ENCODE results near the gene H1-8.

Gene H1-8

GRCh38 chr3:129564981-129565644, 22.1 kb downstream of the H1-8 start:
- no peak for DNase-seq (ENCODE audit: extremely low spot score, insufficient read length, low read depth)
- FAIRE-seq: no peak

DNA sequence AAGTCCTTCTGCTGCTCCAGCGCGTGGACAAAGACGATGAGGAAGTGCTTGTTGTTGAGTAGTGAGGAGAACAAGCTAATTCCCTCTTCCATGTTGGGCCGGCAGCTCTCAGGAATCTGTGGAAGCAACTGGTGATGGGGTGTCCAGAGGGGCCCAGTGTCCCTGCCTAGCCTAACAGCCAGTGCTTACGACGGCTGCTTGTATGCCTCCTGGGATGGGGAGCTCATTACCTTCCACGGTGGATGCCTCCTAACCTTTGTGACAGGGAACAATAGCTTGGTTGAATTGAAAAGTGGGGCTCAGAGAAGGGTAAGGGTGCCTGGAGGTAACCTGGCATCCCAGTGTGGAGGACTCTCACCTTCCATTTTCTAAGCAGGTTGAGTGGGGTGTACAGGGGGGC, 22.9 kb downstream of the H1-8 start:
- no peak for FAIRE-seq
- no peak for DNase-seq (ENCODE audit: extremely low spot score, insufficient read length, low read depth)

GRCh38 chr3:129567176-129567705, 24.3 kb downstream of the H1-8 start:
- FAIRE-seq: no peak
- DNase-seq (ENCODE audit: extremely low spot score, insufficient read length, low read depth): no peak

GRCh38 chr3:129567939-129568338, 25.0 kb downstream of the H1-8 start:
- DNase-seq (ENCODE audit: extremely low spot score, insufficient read length, low read depth) (no peak), FAIRE-seq (no peak)

DNA sequence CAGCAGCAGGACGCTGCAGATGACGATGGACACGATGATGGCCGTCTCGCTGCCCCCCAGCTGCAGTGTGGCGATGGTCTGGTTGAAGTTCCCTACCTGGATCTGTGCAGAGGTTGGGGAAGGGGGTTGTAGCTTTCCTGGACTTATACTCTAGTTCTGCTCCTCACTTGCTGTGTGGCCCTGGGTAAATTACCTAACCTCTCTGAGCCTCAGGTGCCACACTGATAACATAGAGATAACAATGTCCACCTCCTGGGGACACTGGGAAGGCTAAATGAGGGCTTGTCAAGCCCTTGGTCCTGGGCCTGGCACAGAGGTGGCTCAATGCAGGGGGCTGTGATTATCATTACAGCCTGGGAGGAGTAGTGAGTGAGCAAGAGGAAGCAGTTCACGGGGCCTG, 26.9 kb downstream of the H1-8 start:
- FAIRE-seq: no peak
- no peak for DNase-seq (ENCODE audit: extremely low spot score, insufficient read length, low read depth)

- DNase-seq (ENCODE audit: extremely low spot score, insufficient read length, low read depth) (no peak), FAIRE-seq (no peak)
Measured at GRCh38 chr3:129571605-129572547, 28.9 kb downstream of the H1-8 start.

- DNase-seq (ENCODE audit: extremely low spot score, insufficient read length, low read depth): no peak
- no peak for FAIRE-seq
Measured at GRCh38 chr3:129572603-129573002, 29.6 kb downstream of the H1-8 start.

GRCh38 chr3:129573493-129573892, 30.5 kb downstream of the H1-8 start:
- FAIRE-seq (no peak), DNase-seq (ENCODE audit: extremely low spot score, insufficient read length, low read depth) (no peak)

- DNase-seq (ENCODE audit: extremely low spot score, insufficient read length, low read depth): no peak
- no peak for FAIRE-seq
Measured at GRCh38 chr3:129574206-129574605, 31.2 kb downstream of the H1-8 start.

DNA sequence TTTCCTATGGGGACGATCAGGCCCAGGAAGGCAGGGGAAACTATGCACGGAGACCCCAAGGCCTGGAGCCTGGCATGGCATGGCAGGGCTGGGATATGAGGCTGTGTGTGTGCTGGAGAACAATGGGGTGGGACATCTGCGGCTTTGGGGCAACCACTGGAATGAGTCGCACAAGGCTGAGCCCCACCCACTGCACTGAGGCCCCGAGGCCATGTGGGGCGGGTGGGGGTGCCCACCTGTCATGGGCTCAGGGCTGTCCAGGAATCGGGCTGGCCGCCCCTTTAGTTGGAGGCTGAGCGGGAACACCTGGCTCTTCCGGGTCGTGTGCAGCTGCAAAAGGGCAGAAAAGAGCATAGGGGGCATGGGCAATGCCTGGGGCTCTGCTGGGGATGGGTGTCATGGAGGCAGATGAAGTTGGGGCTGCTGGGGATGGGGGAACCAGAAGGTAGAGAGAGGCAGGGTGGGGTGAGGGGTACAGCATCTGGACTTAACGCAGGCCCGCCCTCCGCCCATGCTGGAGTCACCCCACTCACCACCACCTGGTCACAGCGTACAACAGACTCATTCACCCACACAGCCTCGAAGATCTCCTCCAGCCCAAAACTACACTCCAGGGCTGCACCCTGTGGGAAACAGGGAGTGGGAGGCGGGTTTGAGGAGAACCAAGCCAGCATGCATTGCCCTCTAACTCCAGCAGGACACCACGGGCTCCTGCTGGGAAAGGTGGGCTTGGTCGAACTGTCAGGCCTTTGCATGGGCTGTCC, 32.4 kb downstream of the H1-8 start:
- DNase-seq (ENCODE audit: extremely low spot score, insufficient read length, low read depth) (no peak), FAIRE-seq (no peak)

GRCh38 chr3:129575997-129576384, 33.0 kb downstream of the H1-8 start:
- DNase-seq (ENCODE audit: extremely low spot score, insufficient read length, low read depth): no peak
- FAIRE-seq: no peak

GRCh38 chr3:129576514-129577352, 33.8 kb downstream of the H1-8 start:
- peak; percentile 75 for FAIRE-seq
- DNase-seq (ENCODE audit: extremely low spot score, insufficient read length, low read depth): peak; percentile 48

DNA sequence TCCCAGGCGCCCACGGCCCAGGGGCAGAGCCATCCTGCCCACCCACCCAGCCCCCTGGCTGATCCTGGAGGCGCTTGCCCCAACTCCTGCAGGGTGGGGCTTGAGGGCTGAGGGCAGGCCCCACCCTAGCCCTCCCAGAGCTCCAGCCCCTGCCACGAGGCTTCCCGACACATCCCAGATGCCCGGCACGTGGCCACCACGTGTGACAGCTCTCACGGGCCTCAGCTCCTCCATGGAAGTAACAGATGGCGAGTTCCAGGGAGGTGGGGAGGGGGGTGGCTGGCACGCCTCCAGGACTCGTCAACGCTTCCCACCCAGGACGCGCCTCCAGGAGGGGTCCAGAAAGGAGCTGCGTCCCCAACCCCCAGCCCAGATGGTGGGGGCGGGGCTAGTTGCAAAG, 34.4 kb downstream of the H1-8 start:
- DNase-seq (ENCODE audit: extremely low spot score, insufficient read length, low read depth) (no peak), FAIRE-seq (no peak)

- peak; percentile 62 for FAIRE-seq
- peak; percentile 23 for DNase-seq (ENCODE audit: extremely low spot score, insufficient read length, low read depth)
Measured at GRCh38 chr3:129577925-129578786, 35.2 kb downstream of the H1-8 start.

- FAIRE-seq (no peak), DNase-seq (ENCODE audit: extremely low spot score, insufficient read length, low read depth) (no peak)
Measured at GRCh38 chr3:129579991-129580390, 37.0 kb downstream of the H1-8 start.

DNA sequence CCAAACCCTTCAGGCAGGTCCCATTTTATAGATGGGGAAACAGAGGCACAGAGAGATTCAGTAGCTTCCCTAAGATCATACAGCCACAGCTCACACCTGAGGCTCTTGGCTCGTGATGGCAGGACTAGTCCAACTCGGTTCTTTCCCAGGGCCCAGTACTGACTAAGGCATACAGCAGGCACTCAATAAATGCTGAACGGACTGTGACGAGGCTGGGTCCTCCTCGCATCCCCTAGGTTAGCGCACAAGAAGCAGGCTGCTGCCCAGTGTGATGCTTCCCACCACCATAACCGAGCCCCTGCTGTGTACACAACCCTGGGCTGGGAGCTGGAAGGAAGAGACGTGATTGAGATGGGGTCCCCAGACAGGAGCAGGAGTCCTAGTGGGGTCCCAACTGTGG, 38.6 kb downstream of the H1-8 start:
- no peak for DNase-seq (ENCODE audit: extremely low spot score, insufficient read length, low read depth)
- FAIRE-seq: no peak

- FAIRE-seq (no peak), DNase-seq (ENCODE audit: extremely low spot score, insufficient read length, low read depth) (no peak)
Measured at GRCh38 chr3:129582799-129583198, 39.8 kb downstream of the H1-8 start.

DNA sequence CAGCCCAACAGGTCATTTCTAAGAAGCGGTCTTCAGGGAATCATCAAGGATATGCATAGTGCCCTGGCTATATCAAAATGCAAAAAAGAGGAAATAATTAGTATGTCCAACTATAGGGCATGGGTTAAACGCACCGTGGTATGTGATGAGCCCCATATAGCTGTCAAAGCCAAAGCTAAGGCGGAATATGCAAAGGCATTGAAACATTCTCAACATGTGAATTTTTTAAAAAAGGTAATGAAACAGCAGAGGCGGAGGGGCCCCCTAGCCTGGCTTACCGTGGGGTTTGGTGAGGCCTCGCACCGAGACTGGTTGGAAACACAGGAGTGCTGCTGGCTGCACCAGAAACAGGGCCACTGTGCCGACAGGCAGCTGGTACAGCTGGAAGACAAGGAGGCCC, 40.3 kb downstream of the H1-8 start:
- DNase-seq (ENCODE audit: extremely low spot score, insufficient read length, low read depth) (no peak), FAIRE-seq (no peak)

DNA sequence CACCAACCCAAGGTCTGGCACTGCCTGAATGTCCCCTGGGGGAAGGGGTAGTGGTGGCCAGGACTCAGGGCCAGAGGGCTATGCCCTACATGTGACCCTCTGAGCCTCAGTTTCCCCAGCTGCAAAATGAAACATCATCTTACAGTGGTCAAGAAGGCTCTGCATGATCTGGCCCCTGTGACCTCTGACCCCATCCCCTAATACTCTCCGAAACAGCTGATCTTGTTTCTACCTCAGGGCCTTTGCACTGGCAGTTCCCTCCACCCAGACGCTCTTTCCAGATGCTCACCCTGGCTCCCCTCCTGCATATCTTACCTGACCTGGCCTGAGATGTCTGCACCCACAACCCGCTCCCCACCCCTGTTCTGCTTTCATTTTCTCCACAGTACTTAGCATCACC, 41.7 kb downstream of the H1-8 start:
- DNase-seq (ENCODE audit: extremely low spot score, insufficient read length, low read depth): no peak
- no peak for FAIRE-seq

Data from GM18507 (cell line).